Stimulated activated CD4-positive, alpha-beta T cell treated with anti-CD3 and anti-CD28 coated beads, Interleukin-15, amount 100 ng/mL, for 48 hours (primary cell): Measurements from ENCODE around the gene NIPAL3.
"Not testable (repeated sequence)": the region's sequence is repeated elsewhere in the genome, so short reads cannot be mapped to it uniquely, and the experiment has no call there.

Source experiments
- DNase-seq, 2 donors: peaks; one replicate each; pipeline ENCODE4 v3.0.0-alpha.2; 2020; ENCODE audit warnings: low read depth in 2 of 2

Gene NIPAL3

DNA sequence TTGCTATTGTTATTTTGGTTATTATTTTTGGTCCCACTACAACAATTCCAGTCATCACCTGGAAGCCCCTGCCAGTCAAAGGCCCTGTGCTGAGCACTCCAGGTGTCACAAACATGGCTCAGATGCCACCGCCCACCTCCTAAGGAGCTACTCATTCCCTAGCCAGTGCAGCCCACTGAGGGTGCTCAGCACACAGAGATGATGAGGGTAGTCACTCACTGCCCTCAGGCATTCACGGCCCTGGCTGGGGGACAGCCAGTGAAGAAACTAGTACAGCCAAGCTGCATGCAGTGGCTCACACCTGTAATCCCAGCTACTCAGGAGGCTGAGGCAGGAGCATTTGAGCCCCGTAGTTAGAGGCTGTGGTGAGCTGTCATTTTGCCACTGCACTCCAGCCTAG is 42.3 kb downstream of the NIPAL3 start:
- no peak for DNase-seq

DNA sequence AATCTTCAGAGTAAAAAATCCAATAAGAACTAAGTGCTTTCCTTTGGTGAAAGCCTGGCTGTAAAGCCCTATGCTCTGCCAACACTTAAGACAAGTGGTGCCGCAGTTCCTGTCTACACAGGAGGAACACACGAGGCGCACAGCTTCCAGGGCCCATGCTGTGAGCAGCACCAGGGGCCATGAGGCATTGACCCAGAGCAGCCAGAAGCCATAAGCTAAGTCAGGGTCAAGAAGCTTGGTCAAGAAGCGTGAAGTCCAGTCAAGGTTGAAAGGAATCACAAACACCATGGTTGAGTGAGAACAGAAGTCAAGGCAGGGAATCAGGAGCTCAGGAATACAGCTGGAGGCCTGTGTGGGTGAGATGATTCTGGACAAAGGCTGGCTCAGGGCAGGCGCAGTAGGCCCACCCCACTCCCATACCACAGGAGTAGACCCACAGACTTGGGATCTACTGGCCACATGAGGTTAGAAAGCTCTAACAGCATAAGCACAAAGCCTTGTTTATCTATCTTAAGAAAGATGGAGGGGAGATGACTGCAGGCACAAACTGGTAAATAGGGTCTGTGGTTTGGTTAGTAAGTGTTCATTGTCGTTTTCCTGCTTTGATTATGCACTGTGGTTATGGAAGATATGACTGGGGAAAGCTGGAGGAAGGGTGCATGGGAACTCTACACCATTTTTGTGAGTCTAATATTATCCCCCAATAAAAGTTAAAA is 44.1 kb downstream of the NIPAL3 start:
- no peak for DNase-seq

DNA sequence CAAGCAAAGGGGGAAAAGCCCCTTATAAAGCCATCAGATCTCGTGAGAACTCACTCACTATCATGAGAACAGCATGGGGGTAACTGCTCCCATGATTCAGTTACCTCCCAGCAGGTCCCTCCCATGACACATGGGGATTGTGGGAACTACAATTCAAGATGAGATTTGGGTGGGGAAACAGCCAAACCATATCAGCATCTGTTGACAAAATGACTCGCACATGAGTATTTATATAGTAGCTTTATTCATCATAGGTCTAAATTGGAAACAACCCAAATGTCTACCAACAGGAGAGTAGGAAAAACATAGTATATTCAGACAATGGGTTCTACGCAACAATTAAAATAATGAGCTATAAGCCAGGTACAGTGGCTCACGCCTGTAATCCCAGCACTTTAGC is 46.5 kb downstream of the NIPAL3 start:
- not testable (repeated sequence) for DNase-seq

DNA sequence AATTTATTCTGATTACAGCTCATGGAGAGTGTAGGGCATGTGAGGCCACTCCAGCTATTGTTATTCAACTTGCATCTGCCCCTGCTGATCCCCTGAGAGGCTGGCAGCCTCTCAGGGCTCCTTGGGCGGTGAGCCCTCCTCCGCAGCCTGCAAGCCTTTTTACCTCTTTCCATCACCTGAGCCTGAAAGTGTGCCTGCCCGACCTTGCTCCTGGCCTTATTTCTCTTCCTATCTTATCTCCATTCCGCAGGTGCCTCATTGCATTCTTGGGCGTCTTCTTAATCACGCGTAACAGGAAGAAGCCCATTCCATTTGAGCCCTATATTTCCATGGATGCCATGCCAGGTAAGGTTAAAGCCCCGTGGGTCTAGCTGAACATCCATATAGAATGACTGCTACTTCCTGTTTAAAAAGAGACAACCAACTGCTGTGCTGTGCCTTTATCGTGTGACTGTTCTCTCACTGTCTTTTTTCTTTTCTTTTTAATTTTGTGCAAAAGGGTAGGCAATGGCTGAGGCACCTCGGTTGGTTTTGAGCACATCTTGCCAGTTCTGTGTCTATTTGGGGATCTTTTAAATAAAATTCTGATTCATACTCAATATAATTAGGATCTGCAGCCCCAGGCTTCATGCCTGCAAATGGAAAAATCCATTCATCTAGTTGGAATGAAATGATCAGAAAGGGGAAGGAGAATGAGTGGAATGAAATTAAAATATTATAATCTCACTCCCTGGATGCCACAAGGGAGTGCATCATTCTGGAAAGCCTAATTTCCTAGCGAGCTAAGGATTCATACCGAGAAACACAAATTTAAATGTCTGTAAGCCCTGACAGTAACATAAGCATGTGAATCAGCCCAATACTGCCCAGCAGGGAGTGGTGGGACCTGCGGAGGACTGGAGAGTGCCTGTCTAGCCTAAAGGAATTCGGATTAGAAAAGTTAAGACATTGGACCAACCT is 48.5 kb downstream of the NIPAL3 start:
- DNase-seq: no peak

DNA sequence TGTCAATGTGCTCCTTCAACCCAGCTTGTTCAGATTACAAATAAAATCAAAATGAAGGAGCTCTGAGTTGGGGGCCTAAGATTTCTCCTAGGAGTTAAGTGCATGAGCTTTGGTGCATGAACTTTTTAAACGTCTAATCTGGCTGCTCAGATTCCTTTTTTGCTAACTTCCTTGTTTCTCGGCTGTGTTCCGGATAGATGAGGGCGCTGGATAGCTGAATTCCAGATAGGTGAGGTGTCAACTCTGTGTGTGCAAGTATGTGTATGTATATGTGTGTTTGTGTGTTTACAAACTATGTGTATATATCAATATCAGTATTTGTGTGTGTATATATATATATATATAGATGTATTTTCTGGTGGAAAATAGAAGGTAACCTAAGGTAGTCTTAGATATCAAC is 49.5 kb downstream of the NIPAL3 start:
- DNase-seq: no peak

DNA sequence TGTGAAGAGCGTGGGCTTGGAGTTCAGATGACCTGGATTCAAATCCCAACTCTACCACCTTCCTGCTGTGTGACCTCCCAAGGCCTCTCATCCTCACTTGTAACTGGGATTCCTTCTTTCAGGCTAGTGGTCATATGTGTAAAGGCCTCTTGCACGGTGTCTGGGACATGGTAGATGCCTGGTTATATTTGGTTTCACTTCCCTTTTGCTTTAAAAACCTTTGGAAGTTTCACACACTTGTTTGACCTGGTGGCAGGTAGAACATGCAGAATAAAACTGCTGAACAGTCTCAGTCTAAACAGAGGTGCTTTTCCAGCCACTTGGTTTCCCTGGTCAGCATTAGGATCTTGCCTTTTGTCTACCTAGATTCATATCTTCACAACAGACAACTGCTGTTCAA is 50.0 kb downstream of the NIPAL3 start:
- DNase-seq: no peak

DNA sequence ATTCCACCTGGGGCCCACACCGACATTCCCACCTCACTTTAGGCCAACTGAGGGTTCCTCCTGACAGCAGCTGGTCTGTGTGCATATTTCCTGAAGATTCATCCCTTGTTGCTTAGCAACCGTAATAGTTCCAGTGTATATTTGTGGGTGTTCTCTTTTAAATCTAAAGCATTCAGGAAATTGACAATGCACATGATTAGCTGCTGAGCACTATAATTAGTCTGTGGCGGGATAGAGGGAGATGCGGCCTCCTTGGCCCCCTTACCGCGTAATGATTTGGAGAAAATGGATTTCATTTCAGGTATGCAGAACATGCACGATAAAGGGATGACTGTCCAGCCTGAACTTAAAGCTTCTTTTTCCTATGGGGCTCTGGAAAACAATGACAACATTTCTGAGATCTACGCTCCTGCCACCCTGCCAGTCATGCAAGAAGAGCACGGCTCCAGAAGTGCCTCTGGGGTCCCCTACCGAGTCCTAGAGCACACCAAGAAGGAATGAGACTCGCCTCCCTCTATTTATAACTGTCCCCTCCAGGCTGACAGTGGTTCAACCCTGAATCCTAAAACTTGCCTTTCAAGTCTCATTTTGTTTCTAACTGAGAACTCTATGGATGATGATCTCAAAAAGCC is 53.2 kb downstream of the NIPAL3 start:
- DNase-seq: no peak

DNA sequence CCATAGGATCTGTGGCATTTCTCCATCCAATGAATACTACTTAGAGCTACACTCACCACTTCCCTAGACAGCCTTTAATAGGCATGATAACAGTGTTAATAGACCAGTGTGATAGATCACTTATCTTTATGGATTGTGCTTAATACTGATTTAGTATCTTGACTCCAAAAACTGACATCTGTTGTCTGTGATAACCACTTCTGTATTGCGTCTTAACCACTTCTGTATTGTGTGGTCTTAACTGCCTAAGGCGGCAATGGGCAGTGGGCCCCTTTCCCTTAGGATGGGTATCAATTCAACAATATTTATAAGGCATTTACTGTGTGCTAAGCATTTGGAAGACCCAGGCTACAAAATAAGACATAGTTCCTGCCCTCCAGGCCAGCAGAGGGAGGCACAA is 55.0 kb downstream of the NIPAL3 start:
- no peak for DNase-seq

DNA sequence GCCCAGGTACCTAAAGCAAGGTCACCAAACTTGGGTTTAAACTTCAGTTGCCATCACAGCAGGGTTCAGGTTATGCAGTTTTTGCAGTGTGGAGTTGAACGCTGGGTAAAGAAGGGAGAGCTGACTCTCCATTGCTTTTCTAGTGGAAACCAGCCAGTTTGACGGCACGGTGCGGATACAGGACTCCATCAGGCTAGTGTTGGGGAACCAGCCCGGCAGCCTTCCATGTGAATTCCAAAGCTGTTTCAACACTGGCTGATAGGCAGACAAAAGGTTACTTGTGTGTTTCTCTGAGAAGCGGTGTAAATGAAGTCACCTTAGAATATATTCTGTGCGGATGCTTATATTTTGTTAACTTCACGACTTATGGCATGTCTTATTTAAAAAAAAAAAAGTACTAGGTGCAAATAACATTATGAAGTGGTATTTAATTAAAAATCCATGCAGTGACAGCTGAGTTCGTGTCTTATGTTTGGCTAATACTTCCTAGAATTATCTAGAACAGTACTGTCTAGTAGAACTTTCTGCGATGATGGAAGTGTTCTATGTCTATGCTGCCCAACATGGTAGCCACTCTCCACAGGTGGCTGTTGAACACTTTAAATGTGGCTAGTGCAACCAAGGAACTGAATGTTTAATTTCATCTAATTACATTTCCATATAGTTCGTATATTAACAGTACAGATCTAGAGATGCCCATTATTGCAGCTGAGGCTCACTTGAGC is 57.1 kb downstream of the NIPAL3 start:
- DNase-seq: no peak

DNA sequence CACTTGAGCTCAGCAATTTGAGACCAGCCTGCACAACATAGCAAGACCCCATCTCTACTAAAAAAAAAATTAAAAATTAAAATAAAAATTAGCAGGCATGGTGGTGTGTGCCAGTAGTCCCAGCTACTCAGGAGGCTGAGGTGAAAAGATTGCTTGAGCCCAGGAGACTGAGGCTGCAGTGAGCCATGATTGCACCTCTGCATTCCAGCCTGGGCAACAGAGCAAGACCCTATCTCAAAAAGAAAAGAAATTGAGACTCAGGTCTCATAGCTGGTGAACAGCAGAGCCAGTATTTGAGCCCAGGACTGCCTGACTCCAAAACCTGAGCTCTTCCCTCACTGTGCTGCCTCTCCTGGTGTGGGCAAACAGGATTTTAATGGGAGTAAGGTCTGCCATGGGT is 58.6 kb downstream of the NIPAL3 start:
- no peak for DNase-seq

DNA sequence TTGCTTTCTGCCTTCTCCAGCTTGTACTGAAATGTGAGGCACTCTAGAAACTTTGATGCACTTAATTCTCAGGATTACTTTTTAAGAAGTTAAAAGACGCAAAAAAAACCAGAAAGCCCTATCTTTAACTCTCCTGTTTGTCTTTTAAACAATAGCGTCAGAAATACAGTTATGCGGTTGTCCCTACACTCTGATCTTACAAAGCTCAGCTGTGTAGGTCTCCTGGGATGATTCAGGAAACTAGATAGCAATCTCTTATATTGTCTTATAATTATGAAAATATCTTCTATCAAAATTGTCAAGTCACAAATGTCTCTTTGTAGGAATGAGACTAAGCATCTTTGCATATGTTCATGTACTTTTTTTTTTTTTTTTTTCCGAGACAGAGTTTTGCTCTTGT is 60.1 kb downstream of the NIPAL3 start:
- DNase-seq: no peak

DNA sequence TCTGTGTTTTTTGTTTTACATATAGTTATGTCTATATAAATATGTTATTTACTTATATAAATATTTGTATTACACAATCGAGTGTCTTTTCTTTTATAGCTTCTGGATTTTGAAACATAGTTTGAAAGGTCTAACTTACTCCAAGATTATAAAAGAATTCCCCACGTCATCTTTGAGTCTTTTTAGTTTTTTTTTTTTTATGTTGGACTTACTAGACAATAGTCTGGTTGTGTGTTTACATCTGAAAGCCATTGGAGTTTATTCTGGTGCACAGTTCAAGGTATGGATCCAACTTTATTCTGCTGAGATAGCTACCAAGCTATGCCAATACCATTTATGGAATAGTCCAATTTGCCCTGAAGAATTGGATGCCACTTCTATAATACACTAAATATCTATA is 61.0 kb downstream of the NIPAL3 start:
- DNase-seq: no peak

DNA sequence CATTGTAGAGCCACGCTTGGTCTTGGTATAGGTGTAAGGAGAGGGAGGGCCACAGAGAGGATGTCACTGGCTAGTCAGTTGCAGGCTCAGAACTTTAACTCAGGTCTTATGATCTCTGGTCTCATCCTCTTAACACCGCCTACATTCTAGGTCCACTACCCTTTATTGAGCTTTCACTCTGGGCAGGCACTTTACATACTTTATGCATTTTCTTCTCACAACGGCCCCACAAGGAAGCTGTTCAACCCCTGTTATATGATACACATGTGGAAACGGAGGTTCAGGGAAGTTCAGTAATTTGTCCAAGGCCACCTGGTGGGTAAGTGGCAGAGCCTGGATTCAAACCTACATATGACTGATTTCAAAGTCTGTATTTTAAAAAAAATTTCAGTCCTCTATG is 61.7 kb downstream of the NIPAL3 start:
- DNase-seq: no peak

DNA sequence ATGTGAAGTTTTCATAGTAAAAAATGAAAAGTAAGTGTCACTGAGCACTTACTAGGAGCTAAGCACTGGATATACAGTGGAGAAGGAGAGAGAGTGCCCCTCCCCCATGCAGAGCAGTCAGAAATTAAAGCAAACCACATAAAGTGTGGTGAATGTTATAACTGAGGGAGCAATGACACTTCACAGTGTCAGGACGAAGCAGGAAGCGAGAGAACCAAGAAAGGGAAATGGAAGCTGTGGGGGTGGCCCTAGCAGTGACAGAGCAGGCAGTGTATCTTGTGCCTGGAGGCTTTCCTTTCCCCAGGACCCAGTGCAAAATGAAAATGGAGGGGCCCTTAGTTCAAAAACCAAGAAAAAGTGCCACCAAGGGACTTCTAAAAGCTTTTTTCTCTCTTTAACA is 65.5 kb downstream of the NIPAL3 start:
- peak; percentile 38 to 53 for DNase-seq

DNA sequence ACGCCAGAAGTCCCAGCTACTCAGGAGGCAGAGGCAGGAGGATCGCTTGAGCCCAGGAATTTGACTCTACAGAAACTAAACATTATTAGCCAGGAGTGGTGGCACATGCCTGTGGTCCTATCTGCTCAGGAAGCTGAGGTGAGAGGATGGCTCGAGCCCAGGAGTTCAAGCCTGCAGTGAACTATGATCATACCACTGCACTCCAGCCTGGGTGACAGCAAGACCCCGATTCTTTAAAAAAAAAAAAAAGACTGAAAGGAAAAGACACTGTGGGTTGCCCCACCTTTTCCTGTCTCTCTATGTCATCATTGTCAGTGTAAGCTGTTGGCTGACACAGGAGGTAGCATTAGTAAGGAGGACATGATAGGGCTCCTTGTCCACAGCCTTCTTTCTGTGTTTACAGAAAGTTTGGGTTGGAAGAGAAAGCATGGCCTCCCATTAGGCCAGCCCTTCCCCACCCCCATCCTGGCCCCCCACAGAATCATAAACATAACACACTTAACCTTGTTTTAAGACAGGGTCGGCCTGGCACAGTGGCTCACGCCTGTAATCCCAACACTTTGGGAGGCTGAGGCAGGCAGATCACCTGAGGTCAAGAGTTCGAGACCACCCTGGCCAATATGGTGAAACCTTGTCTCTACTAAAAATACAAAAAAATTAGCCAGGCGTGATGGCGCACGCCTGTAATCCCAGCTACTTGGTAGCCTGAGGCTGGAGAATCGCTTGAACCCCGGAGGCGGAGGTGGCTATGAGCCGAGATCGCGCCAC is 66.4 kb downstream of the NIPAL3 start:
- DNase-seq: no peak

DNA sequence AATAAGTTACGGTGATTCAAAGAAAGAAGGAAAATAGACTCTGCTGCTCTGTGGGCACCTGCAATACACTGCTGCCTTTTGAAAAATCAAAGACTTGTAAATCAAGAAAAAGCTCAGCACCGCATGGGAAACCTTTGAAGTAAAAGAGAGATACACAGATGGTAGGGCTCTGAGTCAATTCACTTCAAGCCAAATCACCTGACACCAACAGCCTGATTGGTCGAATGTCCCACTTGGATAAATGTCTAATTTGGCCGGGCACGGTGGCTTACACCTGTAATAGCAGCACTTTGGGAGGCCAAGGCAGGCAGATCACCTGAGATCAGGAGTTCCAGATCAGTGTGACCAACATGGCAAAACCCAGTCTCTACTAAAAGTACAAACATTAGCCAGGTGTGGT is 67.8 kb downstream of the NIPAL3 start:
- no peak for DNase-seq

DNA sequence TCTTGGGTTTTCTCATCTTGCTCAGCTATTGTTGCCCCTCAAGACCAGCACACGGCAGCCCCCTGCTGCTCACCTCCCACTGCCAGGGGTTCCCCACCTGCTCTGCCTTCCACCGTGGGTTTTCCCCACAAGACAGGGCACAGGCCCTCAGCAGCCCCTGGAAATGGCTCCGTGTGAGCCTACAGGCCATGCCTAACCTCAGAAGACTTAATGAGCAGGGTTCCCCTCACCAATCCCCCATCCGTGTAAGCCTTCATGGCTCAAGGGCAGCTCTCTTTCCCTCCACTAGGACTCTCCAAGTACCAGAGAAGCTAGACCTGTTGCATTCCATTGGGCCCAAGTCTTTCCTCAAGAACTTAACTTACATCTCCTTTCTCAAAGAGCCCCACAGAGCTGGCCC is 68.6 kb downstream of the NIPAL3 start:
- no peak for DNase-seq

DNA sequence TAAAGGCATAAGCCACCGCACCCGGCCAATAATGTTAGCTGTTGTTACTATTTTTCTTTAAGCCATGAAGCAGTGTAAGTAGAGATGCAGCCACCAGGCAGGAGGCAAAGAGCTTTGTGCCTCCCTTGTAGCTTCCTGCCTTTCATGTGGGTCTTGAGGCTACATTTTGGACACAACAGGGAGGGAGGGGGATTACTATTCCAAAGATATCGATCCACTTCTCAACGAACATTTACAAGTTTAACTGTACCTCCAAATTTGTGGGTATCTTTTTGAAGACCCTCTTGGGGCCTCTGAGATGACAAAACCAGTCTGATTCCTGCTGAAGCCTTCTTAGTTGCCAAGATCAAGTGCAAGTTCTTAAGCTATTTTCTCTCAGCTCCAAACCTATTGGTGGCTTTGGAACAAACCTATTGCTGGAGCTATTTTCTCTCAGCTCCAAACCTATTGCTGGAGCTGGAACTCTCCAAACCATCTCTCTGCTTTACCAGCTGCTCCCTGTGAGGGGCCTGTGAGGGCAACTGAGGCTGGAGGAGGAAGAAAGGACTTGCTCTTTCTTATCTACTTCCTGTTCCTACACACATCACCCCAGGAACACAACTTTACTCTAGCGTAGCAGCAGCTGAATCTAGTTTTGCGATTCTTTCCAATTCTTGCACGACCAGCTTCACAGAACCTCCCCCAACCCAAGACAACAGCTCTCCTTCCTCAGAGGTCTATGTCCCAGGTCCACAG is 70.9 kb downstream of the NIPAL3 start:
- DNase-seq: no peak

DNA sequence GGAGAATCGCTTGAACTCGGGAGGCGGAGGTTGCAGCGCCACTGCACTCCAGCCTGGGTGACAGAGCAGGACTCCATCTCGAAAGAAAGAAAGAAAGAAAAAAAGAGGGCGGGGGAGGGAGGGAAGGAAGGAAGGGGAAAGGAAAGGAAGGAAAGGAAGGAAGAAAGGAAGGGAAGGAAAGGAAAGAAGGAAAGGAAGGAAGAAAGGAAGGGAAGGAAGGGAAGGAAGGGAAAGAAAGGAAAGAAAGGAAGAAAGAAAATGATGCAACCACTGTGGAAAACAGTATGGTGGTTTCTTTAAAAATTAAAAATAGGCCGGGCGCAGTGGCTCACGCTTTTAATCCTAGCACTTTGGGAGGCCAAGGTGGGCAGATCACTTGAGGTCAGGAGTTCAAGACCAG is 71.9 kb downstream of the NIPAL3 start:
- no peak for DNase-seq

DNA sequence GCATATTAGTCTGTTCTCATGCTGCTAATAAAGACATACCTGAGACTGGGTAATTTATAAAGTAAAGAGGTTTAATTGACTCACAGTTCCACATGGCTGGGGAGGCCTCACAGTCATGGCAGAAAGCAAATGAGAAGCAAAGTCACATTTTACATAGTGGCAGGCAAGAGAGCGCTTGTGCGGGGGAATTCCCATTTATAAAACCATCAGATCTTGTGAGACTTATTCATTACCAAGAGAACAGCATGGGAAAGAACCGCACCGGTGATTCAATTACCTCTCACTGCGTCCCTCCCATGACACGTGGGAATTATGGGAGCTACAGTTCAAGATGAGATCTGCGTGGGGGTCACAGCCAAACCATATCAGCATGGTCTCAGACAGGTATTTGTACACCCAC is 72.6 kb downstream of the NIPAL3 start:
- peak; percentile 58 to 61 for DNase-seq

DNA sequence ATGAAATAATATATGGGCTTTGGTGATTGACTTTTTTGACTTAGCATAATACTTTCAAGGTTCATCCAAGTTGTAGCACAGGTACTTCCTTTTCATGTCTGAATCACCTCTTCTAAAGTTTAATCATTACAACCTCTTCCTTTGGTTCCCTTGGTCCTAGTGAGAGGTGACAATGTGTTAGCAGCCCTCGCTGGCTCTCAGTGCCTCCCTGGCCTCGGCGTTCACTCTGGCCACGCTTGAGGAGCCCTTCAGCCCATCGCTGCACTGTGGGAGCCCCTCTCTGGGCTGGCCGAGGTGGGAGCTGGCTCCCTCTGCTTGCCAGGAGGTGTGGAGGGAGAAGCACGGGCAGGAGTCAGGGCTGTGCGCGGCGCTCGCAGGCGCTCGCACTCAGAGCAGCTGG is 74.1 kb downstream of the NIPAL3 start:
- DNase-seq: no peak
